Measurements from ENCODE around the gene HOXD3.
A peak's percentile ranks its signal among the peaks of the same experiment; 100 is the strongest.

HOXD3 gene

DNA sequence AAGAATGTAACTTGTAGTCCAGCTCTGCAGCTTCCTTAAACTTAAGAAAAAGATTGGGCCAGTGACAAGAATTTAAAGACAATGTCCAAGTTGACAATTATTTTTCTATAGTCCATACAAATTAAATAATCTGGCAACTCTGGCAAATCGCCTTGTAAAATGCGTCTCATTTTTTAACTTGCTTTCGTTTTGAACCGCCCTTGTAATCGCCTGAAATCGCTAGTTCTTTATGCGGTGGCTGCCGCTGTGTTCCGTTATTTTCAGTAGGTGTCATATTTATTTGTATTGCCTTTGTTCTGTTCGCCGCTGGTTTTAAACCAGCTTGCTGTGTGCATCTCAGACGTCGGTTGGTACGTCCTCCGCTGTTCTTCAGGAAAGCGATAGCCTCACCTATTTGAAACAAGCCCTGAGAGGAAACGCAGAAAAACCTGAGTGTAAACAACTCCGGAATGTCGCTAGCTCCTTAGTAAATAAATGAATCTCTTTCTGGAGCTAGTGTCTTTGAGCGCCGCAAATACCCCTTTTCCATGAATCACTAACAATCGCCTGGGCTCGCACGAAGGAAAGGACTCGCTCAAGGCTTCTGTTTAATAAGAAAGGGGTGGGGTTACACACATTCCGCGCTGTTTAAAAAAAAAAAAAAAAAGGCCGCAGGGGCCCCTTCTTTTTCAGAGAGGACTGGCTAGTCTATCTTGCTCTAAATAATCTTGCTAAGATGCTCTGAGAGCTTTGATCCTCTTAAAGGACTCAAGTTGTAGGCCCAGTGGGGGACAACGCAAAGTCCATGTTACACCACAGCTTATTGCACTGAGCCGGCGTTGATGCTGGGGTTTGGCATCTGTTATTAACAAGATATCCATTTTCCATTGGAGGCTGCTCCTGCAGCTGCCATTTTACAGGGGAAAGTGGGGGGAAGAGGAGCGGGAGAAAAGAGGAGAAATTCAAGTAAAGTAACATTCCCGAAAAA is 24.6 kb upstream of the HOXD3 start:
- DNase-seq (ENCODE audit: low read depth in 2 of 2), result peak in 1 of 2 experiments; percentile 67

GRCh38 chr2:176133389-176133788 is 23.7 kb upstream of the HOXD3 start:
- DNase-seq (ENCODE audit: low read depth in 2 of 2), result no peak

- DNase-seq (ENCODE audit: low read depth in 2 of 2), result no peak
These were observed 23.1 kb upstream of the HOXD3 start for GRCh38 chr2:176134035-176134434.

DNA sequence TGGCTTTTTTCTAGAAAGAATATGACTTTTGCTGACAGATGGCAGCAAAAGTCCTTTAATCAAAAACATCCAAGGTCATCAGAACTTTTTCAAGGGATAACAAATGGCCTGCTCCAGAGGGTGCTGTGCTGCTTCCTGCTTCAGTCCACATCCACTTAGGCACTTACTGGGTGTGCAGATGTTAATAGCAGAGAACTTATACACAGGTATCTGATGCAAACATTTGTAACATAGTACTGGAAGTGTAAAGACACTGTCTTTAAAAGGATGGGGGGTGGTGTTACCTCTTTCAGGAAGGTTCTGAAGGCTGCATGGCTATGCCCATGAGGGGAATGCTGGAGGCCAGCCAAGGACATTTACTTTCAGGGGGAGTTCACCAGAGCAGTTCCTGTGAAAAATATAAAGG is 22.1 kb upstream of the HOXD3 start:
- no peak for DNase-seq (ENCODE audit: low read depth in 2 of 2)

GRCh38 chr2:176136374-176137251 is 20.5 kb upstream of the HOXD3 start:
- DNase-seq (ENCODE audit: low read depth in 2 of 2), result peak in 1 of 2 experiments; percentile 70

- no peak for DNase-seq (ENCODE audit: low read depth in 2 of 2)
These were observed 19.9 kb upstream of the HOXD3 start for GRCh38 chr2:176137252-176137580.

DNA sequence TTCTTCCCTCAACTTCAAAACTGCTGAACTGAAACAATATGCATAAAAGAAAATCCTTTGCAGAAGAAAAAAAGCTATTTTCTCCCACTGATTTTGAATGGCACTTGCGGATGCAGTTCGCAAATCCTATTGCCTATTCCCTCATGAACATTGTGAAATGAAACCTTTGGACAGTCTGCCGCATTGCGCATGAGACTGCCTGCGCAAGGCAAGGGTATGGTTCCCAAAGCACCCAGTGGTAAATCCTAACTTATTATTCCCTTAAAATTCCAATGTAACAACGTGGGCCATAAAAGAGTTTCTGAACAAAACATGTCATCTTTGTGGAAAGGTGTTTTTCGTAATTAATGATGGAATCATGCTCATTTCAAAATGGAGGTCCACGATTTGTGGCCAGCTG is 19.2 kb upstream of the HOXD3 start:
- no peak for DNase-seq (ENCODE audit: low read depth in 2 of 2)

- DNase-seq (ENCODE audit: low read depth in 2 of 2), result no peak
These were observed 18.6 kb upstream of the HOXD3 start for GRCh38 chr2:176138526-176138922.

DNA sequence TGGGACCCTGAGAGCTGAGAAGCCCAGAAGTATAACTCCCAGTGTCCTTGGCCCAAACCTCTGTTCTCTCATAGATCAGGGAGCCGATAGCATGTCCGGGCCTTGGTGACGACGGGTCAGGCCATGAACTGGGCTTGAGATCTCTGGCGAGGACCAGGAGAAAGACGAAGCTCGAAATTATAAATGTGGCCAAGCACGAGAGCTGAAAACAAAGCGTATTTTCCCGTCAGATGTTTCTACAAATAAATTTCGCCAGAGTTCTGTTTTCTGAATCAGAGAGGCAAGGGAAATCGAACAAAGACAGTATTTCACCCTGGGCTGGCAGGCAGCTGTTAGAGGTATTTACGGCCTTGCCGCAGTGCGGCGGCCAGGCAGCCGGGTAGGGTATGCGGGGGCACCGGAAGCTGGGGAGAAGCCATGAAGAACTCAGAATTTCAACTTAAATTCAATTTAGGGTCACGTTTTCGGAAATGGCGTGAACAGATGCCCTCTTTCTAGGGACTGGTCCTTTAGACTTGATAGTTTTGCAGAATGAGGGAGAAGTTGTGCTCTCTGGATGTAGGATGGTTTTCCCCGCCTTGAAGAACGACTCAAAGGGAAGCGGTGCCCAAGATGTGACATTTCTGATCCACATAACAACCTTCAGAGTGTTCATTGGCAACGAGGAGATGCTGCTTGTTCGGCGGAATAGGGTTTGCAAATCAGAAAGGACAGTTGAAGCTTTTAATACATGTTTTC is 18.0 kb upstream of the HOXD3 start:
- no peak for DNase-seq (ENCODE audit: low read depth in 2 of 2)

DNA sequence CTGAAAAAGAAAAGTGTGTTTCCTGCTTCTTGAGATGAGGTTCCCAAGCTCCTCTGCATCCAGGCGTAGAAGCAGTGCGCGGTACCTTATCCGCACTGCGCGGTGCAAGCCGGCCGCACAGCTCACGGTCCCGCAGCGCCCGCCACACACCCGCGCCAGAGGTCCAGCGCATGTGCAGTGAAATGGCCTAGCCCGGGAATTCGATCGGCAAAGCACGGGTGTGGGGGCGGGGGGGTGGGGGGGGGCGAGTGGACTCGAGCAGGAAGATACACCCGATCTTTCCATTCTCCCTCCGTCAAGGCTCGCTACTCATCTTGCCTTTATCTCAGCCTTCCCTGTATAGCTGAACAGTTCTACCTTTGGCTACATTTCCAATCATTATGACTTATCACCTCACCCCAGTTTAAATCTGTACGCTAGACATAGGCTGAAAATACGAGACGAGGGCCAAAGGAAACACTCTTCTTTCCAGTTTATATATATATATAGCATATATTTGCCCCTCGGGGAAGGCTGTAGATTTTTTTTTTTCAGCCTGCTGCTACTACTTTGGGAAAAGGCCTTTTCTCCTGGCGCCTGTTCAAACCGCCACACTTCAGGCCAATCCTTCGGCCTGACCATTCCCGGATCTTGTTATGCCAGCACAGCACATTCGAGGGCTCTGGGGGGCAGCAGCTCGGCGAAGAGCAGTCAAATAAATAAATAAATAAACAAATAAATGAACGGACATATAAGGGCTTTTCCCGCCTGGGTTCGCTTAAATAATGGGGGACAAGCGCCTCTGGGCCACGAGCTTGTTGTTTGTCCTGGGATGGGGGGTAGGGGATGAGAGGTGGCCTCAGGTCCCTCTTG is 17.2 kb upstream of the HOXD3 start:
- DNase-seq (ENCODE audit: low read depth in 2 of 2), result no peak

GRCh38 chr2:176140513-176141317 is 16.4 kb upstream of the HOXD3 start:
- peak in 1 of 2 experiments; percentile 63 for DNase-seq (ENCODE audit: low read depth in 2 of 2)

DNA sequence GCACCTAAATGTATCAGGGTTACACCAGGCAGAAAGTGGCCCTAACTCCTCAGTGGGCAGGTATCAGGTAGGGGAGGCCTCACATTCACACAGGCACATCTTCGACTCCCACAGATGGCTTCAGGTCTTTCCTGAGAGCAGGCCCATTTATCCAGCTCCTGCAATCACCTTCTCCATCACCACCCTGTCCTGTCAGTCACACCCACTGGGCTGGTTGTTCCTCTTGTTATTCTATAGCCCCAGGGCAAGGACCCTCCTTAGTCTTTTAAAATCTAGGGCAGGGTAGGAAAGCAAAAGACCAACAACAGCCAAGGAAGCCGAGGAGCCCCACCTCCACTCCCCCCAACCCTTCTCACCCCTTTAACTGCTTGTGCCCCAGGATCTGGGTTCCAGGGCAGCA is 14.8 kb upstream of the HOXD3 start:
- no peak for DNase-seq (ENCODE audit: low read depth in 2 of 2)

DNA sequence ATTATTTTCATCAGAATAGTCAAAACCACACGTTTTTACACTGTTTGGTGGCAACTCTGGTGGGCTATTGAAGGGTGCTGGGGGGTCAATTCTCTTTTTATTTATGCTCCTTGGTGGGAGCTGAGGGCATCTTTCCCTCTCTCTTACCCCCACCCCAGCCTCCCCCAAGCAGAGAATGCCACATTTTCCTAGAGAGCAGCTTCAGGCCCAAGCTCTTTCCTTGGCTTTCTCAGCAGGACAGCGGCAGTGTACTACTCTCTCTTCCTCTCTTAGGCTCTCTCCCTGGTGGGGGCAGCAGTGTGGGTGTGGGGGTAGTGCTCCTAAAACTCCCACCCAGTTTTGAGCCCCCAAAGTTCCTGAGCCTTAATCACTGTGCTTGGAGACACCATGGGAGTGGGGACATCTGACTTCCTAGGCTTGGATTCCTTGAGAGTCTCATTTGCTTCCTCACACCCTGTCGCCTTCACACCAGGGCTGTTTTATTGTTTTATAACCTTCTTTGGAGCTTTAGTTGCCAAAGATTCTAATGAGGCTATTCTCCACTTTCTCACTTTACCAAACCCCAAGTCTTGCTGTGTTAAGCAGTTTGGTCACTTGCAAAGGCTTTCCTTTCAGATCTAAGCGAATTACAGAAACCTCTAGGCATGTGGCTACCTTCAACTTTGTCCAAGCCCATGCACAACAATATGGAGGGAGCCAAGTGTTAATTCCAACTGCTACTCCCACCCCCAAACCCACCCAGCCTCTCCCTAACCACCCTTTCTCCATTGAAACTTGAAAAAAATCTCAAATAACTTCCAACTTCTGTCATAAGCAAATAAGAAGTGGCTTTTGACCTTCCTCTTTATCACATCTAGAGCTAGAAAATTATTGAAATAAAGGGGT is 11.8 kb upstream of the HOXD3 start:
- DNase-seq (ENCODE audit: low read depth in 2 of 2), result no peak

- DNase-seq (ENCODE audit: low read depth in 2 of 2), result no peak
These were observed 11.0 kb upstream of the HOXD3 start for GRCh38 chr2:176146101-176146500.

DNA sequence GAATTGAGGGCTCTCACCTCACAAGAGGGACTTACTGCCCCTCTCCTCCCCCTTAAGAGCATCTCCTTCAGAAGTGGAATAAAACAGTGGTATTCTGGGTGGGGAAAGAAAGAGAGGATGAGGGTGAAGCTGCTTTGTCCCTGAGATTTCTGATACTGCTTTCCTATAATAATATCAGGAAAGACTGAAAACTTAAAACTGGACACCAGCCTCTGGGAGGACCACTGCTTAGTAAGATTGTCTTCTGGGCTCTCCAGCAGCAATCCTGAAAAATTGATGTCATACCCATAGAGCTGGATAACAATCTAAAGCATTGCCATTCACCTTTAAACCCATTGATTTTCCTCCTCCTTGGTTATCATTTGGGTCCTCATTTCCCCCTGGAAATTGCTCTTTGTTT is 10.5 kb upstream of the HOXD3 start:
- no peak for DNase-seq (ENCODE audit: low read depth in 2 of 2)

- DNase-seq (ENCODE audit: low read depth in 2 of 2), result no peak
These were observed 9.8 kb upstream of the HOXD3 start for GRCh38 chr2:176147210-176147799.

DNA sequence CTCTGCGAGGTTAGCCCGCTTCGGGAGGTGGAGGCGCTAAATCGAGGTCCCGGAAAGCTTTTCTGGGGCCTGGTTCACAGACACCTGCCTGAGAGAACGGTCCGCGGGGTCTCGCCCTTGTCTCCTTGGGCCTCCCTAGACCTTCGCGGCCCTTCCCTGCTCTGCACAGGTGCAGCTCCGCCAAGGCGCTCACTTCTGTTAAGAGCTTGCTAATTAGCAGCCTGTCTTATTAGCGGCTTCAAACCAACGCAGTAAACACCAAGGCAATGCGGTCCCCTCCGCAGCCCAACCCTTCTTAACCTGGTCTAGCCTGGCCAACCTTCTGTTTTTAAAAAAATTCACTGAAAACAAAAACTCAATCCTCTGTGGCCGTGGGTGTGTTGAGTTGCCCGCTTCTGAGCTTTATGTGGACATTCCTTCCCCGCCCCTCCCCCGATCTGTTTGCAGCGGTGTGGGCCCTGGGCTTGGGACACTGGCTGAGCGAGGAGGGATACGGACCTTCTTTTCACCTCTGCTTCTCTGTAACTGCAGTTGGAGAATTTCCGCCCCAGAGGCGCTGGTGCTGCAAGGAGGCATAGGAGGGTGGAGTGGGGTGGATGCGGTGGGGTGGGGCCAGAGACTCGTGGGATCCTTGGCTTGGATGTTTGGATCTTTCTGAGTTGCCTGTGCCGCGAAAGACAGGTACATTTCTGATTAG is 9.2 kb upstream of the HOXD3 start:
- DNase-seq (ENCODE audit: low read depth in 2 of 2), result no peak

GRCh38 chr2:176148751-176149421 is 8.2 kb upstream of the HOXD3 start:
- DNase-seq (ENCODE audit: low read depth in 2 of 2), result no peak
